Measurements from ENCODE around the gene LPCAT2. TPM values are rescaled to one million over a fixed set of nuclear protein-coding genes. Genes with fewer than 3 reads are reported as not detected.

Gene LPCAT2
- polyA plus RNA-seq, 1 donor from 2014 or later, result 0.59 TPM

- Histone ChIP-seq H3K9me2 (ENCODE audit: insufficient read depth, low read length) (no peaks in the 10 kb centered on the region), H3K36me3 (ENCODE audit: insufficient read depth, low read length) (no peaks in the 10 kb centered on the region), H3F3A (ENCODE audit: insufficient read depth, low read length, poor library complexity, severe bottlenecking) (no peaks in the 10 kb centered on the region)
These were observed 19.5 kb upstream of the LPCAT2 start for GRCh38 chr16:55489119-55489955.

GRCh38 chr16:55489956-55490265 lies 19.0 kb upstream of the LPCAT2 start:
- no peak overlapping the region for H3K4me3 ChIP-seq (ENCODE audit: low read length)
- no peaks in the 10 kb centered on the region for H3K79me2 ChIP-seq (replicated peaks; ENCODE audit: insufficient read depth, low read length)
- H3F3A ChIP-seq (ENCODE audit: insufficient read depth, low read length, poor library complexity, severe bottlenecking), result no peaks in the 10 kb centered on the region
- no peak overlapping the region for H3K4me2 ChIP-seq (ENCODE audit: low read length)
- H3K9ac ChIP-seq (ENCODE audit: low read length), result no peak overlapping the region
- H4K20me1 ChIP-seq (ENCODE audit: insufficient read depth), result no peaks in the 10 kb centered on the region
- H2AFZ ChIP-seq (ENCODE audit: low read depth, low read length), result no peak overlapping the region
- H3K9me3 ChIP-seq (ENCODE audit: low read length), result no peaks in the 10 kb centered on the region
- H3K9me2 ChIP-seq (ENCODE audit: insufficient read depth, low read length), result no peaks in the 10 kb centered on the region
- no peaks in the 10 kb centered on the region for H3K27me3 ChIP-seq (ENCODE audit: insufficient read depth, low read depth, low read length)
- H3K27ac ChIP-seq (ENCODE audit: low read length), result no peak overlapping the region
- H3K36me3 ChIP-seq (ENCODE audit: insufficient read depth, low read length), result no peaks in the 10 kb centered on the region
- TF ChIP-seq EP300 (conservative IDR thresholded peaks at IDR 0.05; ENCODE audit: poor library complexity, severe bottlenecking) (no peak), CTCF (IDR thresholded peaks at IDR 0.05; ENCODE audit: poor library complexity, severe bottlenecking) (no peak), MXI1 (conservative IDR thresholded peaks at IDR 0.05; ENCODE audit: poor library complexity, severe bottlenecking) (no peak), RAD21 (conservative IDR thresholded peaks at IDR 0.05) (no peak), SMC3 (conservative IDR thresholded peaks at IDR 0.05; ENCODE audit: poor library complexity) (no peak), TAF1 (IDR thresholded peaks at IDR 0.05; ENCODE audit: low read depth) (no peak)
- TF ChIP-seq, protein P1, sequence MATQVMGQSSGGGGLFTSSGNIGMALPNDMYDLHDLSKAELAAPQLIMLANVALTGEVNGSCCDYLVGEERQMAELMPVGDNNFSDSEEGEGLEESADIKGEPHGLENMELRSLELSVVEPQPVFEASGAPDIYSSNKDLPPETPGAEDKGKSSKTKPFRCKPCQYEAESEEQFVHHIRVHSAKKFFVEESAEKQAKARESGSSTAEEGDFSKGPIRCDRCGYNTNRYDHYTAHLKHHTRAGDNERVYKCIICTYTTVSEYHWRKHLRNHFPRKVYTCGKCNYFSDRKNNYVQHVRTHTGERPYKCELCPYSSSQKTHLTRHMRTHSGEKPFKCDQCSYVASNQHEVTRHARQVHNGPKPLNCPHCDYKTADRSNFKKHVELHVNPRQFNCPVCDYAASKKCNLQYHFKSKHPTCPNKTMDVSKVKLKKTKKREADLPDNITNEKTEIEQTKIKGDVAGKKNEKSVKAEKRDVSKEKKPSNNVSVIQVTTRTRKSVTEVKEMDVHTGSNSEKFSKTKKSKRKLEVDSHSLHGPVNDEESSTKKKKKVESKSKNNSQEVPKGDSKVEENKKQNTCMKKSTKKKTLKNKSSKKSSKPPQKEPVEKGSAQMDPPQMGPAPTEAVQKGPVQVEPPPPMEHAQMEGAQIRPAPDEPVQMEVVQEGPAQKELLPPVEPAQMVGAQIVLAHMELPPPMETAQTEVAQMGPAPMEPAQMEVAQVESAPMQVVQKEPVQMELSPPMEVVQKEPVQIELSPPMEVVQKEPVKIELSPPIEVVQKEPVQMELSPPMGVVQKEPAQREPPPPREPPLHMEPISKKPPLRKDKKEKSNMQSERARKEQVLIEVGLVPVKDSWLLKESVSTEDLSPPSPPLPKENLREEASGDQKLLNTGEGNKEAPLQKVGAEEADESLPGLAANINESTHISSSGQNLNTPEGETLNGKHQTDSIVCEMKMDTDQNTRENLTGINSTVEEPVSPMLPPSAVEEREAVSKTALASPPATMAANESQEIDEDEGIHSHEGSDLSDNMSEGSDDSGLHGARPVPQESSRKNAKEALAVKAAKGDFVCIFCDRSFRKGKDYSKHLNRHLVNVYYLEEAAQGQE (IDR thresholded peaks at IDR 0.05; ENCODE audit: borderline replicate concordance), result no peak

More at GRCh38 chr16:55489119-55489955, 19.5 kb upstream of the LPCAT2 start:
- Histone ChIP-seq H3K4me3 (ENCODE audit: low read length) (no peak overlapping the region), H3K9ac (ENCODE audit: low read length) (no peak overlapping the region), H2AFZ (ENCODE audit: low read depth, low read length) (no peak overlapping the region), H3K27ac (ENCODE audit: low read length) (no peak overlapping the region), H3K79me2 (replicated peaks; ENCODE audit: insufficient read depth, low read length) (no peaks in the 10 kb centered on the region), H3K27me3 (ENCODE audit: insufficient read depth, low read depth, low read length) (no peaks in the 10 kb centered on the region), H3K9me3 (ENCODE audit: low read length) (no peaks in the 10 kb centered on the region), H4K20me1 (ENCODE audit: insufficient read depth) (no peaks in the 10 kb centered on the region), H3K4me2 (ENCODE audit: low read length) (no peak overlapping the region)
- TF ChIP-seq MXI1 (conservative IDR thresholded peaks at IDR 0.05; ENCODE audit: poor library complexity, severe bottlenecking) (no peak), TAF1 (IDR thresholded peaks at IDR 0.05; ENCODE audit: low read depth) (no peak), CTCF (IDR thresholded peaks at IDR 0.05; ENCODE audit: poor library complexity, severe bottlenecking) (no peak), SMC3 (conservative IDR thresholded peaks at IDR 0.05; ENCODE audit: poor library complexity) (no peak), POLR2AphosphoS5 (IDR thresholded peaks at IDR 0.05) (no peak), EP300 (conservative IDR thresholded peaks at IDR 0.05; ENCODE audit: poor library complexity, severe bottlenecking) (no peak), RAD21 (conservative IDR thresholded peaks at IDR 0.05) (no peak), EZH2 (IDR thresholded peaks at IDR 0.05; ENCODE audit: borderline replicate concordance, insufficient read depth, low read length, poor library complexity, severe bottlenecking) (no peak)
- TF ChIP-seq, protein P1 (IDR thresholded peaks at IDR 0.05; ENCODE audit: borderline replicate concordance), result no peak

Data from neural cell (in vitro differentiated cells).